Measurements from ENCODE around the gene METTL15.
"Not testable (repeated sequence)": the region's sequence is repeated elsewhere in the genome, so short reads cannot be mapped to it uniquely, and the experiment has no call there.

The METTL15 gene

GRCh38 chr11:28303477-28304191 lies 195.4 kb downstream of the METTL15 start:
- FAIRE-seq: no peak

GRCh38 chr11:28315440-28315839 lies 207.3 kb downstream of the METTL15 start:
- no peak for FAIRE-seq

GRCh38 chr11:28318871-28319270 lies 210.7 kb downstream of the METTL15 start:
- no peak for FAIRE-seq

GRCh38 chr11:28323621-28324020 lies 215.4 kb downstream of the METTL15 start:
- no peak for FAIRE-seq

- FAIRE-seq: peak; percentile 63
Measured at GRCh38 chr11:28332393-28332792, 224.2 kb downstream of the METTL15 start.

GRCh38 chr11:28337701-28338100 lies 229.5 kb downstream of the METTL15 start:
- FAIRE-seq: no peak

GRCh38 chr11:28338371-28338770 lies 230.2 kb downstream of the METTL15 start:
- no peak for FAIRE-seq

- FAIRE-seq: no peak
Measured at GRCh38 chr11:28339488-28339887, 231.3 kb downstream of the METTL15 start.

GRCh38 chr11:28342716-28343115 lies 234.5 kb downstream of the METTL15 start:
- no peak for FAIRE-seq

- no peak for FAIRE-seq
Measured at GRCh38 chr11:28343304-28344233, 235.4 kb downstream of the METTL15 start.

- FAIRE-seq: no peak
Measured at GRCh38 chr11:28346209-28346608, 238.0 kb downstream of the METTL15 start.

GRCh38 chr11:28346721-28347120 lies 238.5 kb downstream of the METTL15 start:
- no peak for FAIRE-seq

GRCh38 chr11:28347371-28347770 lies 239.2 kb downstream of the METTL15 start:
- no peak for FAIRE-seq

GRCh38 chr11:28350216-28350615 lies 242.0 kb downstream of the METTL15 start:
- no peak for FAIRE-seq

GRCh38 chr11:28353991-28354390 lies 245.8 kb downstream of the METTL15 start:
- FAIRE-seq: no peak

- FAIRE-seq: no peak
Measured at GRCh38 chr11:28366549-28367346, 258.6 kb downstream of the METTL15 start.

GRCh38 chr11:28378095-28378494 lies 269.9 kb downstream of the METTL15 start:
- FAIRE-seq: not testable (repeated sequence)
